Activated CD8-positive, alpha-beta memory T cell treated with anti-CD3 and anti-CD28 coated beads for 24 hours (primary cell): ENCODE data around the gene HAUS7.

Experiments used
- DNase-seq: peaks from one replicate; pipeline ENCODE4 v3.0.0-alpha.2; 2020

The HAUS7 gene

DNA sequence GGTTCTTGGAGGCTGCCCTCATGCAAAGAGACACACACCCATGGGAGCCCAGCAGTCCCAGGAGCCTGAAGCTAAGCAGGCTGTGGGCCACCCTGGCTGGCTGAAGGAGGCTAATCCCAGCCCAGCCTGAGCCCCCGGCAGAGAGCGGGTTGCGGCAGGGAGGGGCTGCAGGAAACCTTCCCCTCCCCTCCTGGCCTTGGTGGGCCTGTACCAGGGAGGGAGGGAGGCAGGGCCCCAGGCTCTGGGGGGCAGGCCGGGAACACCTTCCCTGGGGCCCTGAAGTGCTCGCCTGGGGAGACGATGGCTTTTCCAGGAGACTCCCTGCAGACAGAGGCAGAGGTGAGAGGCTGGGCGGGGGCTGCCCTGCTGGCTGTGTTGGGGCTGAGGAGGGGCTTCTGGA, 28.1 kb upstream of the HAUS7 start:
- DNase-seq = no peak

- no peak for DNase-seq
Observed at GRCh38 chrX:153496590-153496959, 26.2 kb upstream of the HAUS7 start.

DNA sequence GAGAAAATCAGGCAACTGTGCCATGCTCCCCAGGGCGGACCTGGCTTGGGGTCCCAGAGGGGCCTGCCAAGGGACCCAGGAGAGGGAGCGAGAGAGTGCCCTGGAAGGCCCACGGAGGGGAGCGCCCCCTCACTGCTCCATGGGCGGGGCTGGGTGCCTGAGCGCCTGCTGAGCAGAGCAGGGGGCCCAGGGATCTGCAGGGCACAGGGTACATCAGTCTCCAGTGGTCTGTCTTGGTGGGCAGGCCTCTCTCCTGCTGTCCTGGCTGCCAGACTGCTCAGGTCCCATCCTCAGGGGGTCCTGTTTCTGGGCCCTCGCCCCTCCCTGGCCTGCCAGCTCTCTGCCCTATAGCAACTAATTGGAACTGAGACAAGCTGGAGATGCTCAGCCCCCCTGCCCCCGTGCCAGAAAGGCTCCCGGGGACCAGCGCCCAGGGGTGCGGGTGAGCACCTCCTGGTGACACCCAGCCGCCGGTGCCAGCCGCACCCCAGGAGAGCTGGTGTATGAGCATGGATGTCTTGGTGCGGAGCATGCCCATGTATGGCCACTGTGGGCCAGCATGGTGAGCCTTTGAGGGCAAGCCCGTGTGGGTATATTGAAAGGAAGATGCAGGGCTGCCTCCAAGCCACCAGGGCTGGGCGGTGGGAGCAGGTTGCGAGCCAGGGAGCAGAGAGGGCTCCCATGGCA, 25.7 kb upstream of the HAUS7 start:
- DNase-seq = no peak

DNA sequence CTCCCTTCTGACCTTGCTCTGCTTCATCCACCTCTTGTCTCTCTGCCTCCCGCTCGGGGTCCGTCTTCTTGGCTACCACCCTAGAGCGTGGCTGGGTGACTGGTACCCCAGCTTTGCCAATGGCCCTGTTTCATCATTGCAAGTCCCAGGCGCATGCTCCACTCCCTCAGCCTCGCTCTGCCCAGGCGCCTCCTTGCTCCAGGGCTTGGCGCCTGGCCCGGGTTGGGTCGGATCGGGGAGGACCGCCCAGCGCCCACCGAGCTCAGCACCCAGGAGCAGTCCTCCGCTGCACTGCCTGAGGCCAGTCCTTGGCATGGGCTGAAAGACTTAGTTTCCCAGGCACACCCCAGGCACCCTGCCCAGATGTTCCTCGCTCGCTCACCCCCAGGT, 25.0 kb upstream of the HAUS7 start:
- DNase-seq = no peak

DNA sequence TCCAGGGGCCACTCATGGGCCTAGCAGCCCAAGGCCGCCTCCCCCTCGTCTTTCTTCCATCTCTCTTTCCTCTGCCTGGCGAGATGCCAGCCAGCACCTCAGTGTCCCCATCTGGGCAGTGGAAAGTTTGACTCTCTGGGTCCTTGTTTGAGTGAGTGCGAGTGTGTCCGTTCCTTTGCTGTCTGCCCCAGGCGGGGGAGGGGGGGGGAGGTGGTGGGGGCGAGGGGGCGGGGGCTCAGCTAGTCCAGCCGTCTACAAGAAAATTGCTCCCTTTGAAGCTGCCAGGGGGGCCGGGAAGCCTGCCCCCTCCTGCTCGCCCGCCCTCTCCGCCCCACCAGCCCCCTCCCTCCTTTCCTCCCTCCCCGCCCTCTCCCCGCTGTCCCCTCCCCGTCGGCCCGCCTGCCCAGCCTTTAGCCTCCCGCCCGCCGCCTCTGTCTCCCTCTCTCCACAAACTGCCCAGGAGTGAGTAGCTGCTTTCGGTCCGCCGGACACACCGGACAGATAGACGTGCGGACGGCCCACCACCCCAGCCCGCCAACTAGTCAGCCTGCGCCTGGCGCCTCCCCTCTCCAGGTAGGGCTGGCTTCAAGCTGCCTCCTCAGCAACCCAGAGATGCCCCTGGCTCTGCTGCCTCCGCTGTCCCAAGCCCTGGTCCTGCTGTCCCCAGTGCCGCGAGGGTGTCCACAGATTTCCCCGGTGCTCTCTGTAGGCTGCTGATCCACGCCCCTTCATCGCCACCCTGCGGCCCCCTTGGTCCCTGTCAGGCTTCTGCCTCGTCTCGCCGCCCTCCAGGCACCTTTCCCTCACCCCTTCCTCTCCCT, 24.4 kb upstream of the HAUS7 start, which contains the start of gene BGN:
Gene BGN (plus strand): TSS at position 440 of the 821 bp plus-strand sequence. CDS start 9,652 bp downstream, outside the sequence.
- no peak for DNase-seq

GRCh38 chrX:153494061-153494460, 23.7 kb upstream of the HAUS7 start:
- no peak for DNase-seq

DNA sequence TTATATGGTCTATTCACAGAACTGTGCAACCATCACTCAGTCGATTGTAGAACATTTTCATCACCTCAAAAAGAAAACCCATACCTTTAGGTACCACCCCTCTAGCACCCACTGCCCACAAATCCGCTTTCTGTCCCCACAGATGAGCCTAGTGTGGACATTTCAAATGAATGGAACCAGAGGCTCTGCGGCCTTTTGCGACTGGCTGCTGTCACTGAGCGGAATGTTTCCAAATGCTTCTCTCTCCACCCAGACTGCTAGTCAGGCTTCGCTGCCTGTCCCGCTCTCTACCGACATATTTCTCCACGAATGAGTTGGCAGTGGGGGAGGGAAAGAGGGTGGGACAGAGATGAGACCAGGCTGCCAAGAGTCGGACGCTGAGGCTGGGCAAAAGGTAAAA, 22.7 kb upstream of the HAUS7 start:
- DNase-seq = no peak

DNA sequence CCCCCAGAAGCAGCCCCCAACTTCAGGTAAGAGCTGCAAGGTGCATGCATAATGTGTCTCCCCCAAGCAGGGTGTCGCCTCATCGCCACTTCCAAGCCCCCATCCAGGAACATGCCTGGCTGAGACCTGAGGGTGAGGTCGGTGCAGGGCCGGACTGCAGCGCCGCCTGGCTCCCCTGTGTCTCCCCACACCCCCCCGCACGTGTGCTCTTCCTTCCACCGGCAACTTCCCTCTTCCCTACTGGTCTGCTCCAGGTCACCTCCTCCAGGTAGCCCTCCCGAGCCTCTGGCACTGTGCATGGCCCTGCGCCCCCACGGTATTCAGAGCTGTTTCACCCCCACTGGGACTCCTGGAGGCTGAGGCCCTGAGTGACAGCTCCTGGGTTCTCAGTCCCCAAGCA, 22.2 kb upstream of the HAUS7 start:
- DNase-seq = no peak

DNA sequence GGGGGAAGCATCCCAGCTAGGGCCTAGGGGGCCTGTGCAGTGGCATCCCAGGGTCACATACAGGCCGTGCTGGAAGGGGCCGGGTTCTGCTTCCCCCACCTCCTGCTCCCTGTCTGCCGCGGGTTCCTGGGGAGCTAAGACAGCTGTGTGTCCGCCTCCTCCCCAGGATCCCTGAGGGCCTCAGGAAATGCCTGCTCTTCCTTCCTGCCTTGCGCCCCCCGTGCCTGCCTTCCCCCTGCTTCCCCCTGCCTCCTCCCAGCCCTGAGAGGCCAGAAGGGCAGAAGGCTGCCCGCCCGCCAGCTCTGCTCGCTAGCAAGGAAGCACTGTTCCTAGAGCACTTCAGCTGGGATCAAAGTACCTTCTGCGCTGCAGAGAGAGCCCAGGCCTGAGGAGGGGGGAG, 21.5 kb upstream of the HAUS7 start:
- DNase-seq = no peak

- no peak for DNase-seq
Observed at GRCh38 chrX:153491351-153491914, 21.1 kb upstream of the HAUS7 start.

GRCh38 chrX:153490217-153490930, 20.0 kb upstream of the HAUS7 start:
- DNase-seq = no peak

DNA sequence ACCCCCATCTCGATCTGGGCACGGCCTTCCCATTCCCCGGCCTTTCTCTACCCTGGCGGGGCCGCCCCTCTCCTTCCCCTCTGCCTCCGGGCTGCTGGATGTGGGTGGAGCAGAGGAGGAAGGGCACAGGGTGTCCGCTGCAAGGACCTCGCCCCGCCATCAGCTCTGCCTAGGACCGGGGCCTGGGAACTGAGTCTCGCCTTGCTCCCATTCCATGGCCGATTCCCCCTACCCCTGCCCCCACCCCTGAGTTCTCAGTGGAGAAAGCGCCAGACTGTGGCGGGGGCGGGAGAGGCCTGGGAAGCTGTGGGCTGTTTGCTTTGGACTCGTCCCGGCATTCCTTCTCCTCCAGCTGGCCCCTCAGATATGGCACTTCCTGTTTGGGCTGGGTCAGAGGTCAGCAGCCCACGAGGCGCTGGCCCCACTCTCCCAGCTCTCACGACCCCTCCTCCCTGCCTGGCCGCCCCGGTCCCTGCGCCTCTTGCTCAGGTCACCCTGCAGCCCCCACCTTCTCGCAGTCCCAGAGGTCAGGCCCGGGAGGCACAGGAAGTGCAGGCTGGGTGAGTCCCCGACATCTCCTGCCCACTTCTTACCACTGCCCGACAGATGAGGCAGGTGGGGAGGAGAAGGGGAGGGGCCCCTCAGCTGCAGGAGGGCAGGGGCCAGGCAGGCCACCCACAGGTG, 18.0 kb upstream of the HAUS7 start:
- no peak for DNase-seq

DNA sequence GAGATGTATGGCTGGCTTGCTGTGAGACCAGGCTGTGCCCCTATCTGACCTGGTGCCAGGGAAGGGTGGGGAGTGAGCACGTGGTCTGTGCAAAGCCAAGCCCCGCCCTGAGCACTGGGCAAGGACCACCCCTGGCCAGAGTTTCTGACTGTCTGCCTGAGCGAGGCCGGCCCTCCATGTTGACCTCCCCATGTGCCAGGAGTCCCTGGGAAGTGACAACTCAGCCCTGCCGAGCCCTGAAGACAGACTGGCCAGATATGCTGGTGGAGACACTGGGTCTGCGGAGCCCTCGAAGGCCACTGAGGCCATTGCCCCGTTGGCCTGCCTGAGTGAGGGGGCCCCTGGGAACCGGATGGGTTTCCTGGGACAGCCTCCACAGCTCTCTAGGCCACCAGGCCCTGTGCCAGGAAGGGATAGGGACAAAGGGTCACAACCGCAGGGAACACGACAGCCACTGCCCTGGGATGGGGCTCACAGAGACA, 17.3 kb upstream of the HAUS7 start:
- DNase-seq = no peak

GRCh38 chrX:153486171-153486570, 15.8 kb upstream of the HAUS7 start:
- no peak for DNase-seq

- DNase-seq = no peak
Observed at GRCh38 chrX:153485396-153486080, 15.2 kb upstream of the HAUS7 start.

GRCh38 chrX:153482376-153483015, 12.1 kb upstream of the HAUS7 start:
- no peak for DNase-seq

GRCh38 chrX:153481043-153481442, 10.7 kb upstream of the HAUS7 start:
- DNase-seq = no peak

DNA sequence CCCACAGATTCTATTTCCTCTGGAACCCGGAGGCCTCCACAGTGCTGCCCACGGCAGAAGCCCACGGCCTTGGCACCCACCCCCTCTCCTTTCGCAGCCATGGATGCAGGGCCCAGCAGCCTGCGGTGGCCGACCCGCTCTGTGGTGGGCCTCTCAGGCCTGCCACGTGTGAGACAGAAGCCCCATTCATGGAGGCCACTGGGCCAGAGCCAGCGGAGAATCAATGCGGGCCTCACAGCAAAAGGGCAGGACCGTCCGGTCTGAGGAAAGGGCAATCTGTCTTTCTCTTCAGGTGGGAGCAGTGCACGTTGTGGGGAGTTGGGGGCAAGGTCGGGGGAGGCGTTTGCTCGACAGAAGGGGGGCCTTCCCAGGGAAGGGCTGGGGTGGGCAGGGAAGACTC, 8.4 kb upstream of the HAUS7 start:
- DNase-seq = no peak

- DNase-seq = no peak
Observed at GRCh38 chrX:153477901-153478300, 7.5 kb upstream of the HAUS7 start.

- DNase-seq = no peak
Observed at GRCh38 chrX:153477364-153477857, 7.0 kb upstream of the HAUS7 start.

DNA sequence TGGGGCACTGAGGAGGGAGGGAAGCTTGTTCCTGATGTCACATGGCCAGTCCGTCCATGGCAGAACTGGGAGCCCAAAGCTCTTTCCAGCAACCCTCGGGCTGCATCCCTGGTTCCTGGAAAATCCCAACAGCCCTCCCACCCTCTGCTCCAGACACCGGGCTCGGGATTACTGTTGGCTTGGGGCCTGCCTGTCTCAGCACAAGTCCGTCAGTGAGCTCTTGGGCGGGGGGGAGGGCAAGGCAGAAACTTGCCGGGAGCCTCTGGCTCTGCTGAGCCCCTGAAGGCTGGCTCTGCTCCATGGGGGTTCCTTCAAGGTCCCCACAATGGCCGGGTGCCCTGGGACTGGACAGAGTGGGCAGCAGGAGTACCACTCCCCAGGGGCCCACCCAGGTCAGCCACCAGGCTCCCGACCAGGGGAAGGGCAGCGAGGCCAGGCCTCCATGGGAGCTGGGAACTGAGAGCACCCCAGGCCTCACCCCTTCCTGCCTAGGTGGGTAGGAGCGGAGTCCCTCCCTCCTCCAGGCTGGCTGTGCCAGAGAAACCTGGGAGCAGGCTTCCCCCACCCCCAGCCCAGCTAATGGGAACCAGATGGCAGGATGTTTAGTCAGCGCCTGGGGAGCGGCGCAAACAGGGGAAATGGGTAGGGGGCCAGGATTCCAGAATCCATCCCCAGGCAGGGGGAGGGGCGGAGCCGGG, 6.4 kb upstream of the HAUS7 start:
- DNase-seq = no peak
